SKM-1 (cell line): ENCODE results near the gene ZNF766.
"Not testable (repeated sequence)": the region's sequence is repeated elsewhere in the genome, so short reads cannot be mapped to it uniquely, and the experiment has no call there.

Experiments used
- DNase-seq: peaks from one replicate; lab custom pipeline; 2025; ENCODE audit not compliant: unreplicated experiment; lab: John Stamatoyannopoulos, UW

ZNF766 gene

GRCh38 chr19:52269338-52270261 lies at the start of gene ZNF766:
Gene ZNF766, plus strand, starts transcription at chr19:52269587. Its CDS starts 27 bp downstream, at chr19:52269614.
- peak; percentile 64 for DNase-seq

- no peak for DNase-seq
These were observed 49.8 kb upstream of the ZNF766 start for GRCh38 chr19:52219611-52220010.

- no peak for DNase-seq
These were observed 48.4 kb upstream of the ZNF766 start for GRCh38 chr19:52221031-52221430.

GRCh38 chr19:52221831-52222375 lies 47.5 kb upstream of the ZNF766 start:
- DNase-seq = no peak

GRCh38 chr19:52224211-52224610 lies 45.2 kb upstream of the ZNF766 start:
- DNase-seq = no peak

- no peak for DNase-seq
These were observed 42.7 kb upstream of the ZNF766 start for GRCh38 chr19:52226652-52227051.

GRCh38 chr19:52227196-52227940 lies 42.0 kb upstream of the ZNF766 start:
- DNase-seq = no peak

GRCh38 chr19:52227980-52228379 lies 41.4 kb upstream of the ZNF766 start:
- DNase-seq = no peak

- no peak for DNase-seq
These were observed 39.9 kb upstream of the ZNF766 start for GRCh38 chr19:52229524-52229923.

GRCh38 chr19:52230685-52231084 lies 38.7 kb upstream of the ZNF766 start:
- DNase-seq = no peak

- no peak for DNase-seq
These were observed 38.1 kb upstream of the ZNF766 start for GRCh38 chr19:52231154-52231910.

GRCh38 chr19:52234406-52234805 lies 35.0 kb upstream of the ZNF766 start:
- no peak for DNase-seq

GRCh38 chr19:52237197-52237596 lies 32.2 kb upstream of the ZNF766 start:
- DNase-seq = no peak

GRCh38 chr19:52237771-52238400 lies 31.5 kb upstream of the ZNF766 start:
- DNase-seq = no peak

GRCh38 chr19:52244021-52244420 lies 25.4 kb upstream of the ZNF766 start:
- DNase-seq = no peak

- no peak for DNase-seq
These were observed 21.1 kb upstream of the ZNF766 start for GRCh38 chr19:52248241-52248640.

GRCh38 chr19:52258426-52258825 lies 11.0 kb upstream of the ZNF766 start:
- no peak for DNase-seq

- DNase-seq = not testable (repeated sequence)
These were observed 3.8 kb upstream of the ZNF766 start for GRCh38 chr19:52265556-52265955.

- DNase-seq = no peak
These were observed 989 bp downstream of the ZNF766 start for GRCh38 chr19:52270266-52270885.

GRCh38 chr19:52273301-52273700 lies 3.9 kb downstream of the ZNF766 start:
- no peak for DNase-seq
